ENCODE results near the gene FAM171A2.

GRCh38 chr17:44311562-44312181 lies 52.0 kb downstream of the FAM171A2 start:
- TF ChIP-seq CTCF (IDR thresholded peaks at IDR 0.05), result no peak
- no peak for TF ChIP-seq POLR2A (IDR thresholded peaks at IDR 0.05)
